Measurements from ENCODE around the gene PRR35.

- TF ChIP-seq CTCF (IDR thresholded peaks at IDR 0.05) = no peak
- TF ChIP-seq ZFX (IDR thresholded peaks at IDR 0.05; ENCODE audit: borderline replicate concordance) = no peak
Observed at GRCh38 chr16:580946-581498, 20.8 kb downstream of the PRR35 start.

All from 22Rv1 (cell line).